ENCODE results near the gene JPH4. TPM values are rescaled to one million over a fixed set of nuclear protein-coding genes. Genes with fewer than 3 reads are reported as not detected.
A peak's percentile ranks its signal among the peaks of the same experiment; 100 is the strongest.

JPH4 gene
- total RNA-seq, 1 donor from 2014 or later: 0.19 TPM

DNA sequence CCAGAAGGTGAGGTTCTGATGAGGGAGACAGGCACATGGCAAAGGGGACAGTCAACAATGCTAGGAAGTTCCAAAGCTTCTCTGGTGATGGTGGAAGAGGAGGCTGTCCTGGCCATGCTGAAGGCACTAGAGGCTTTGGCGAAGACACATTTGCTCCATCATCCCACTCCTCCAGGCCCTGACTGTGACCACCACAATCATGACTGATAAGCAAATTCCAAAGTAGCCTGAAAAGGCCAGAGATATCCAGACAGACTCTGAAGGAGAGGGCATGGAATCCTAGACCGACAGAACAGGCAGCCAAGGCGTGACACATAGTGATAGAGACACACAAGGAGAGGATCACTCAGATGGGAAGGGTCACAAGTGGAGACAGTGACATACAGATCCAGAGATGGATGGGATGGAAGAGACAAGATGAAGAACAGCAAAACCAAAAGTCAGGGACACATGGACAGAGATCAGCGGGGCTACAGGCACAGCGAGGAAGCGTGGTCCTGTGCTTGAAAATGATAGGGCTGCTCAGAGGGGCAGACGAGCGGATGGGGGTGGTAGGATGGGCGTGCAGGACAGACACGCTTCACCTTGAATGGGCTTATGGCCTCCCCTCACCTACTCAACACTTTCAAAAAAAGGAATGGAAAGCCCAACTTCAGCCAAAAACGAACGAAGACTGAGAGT, 28.3 kb downstream of the JPH4 start:
- H3K27me3 ChIP-seq (ENCODE audit: low read depth): peaks cover 7% of the 10 kb centered on the region
- no peaks in the 10 kb centered on the region for H3K36me3 ChIP-seq
- DNase-seq: no peak
- H3K9me3 ChIP-seq (replicated peaks): no peaks in the 10 kb centered on the region
- intact Hi-C loops (cut with micrococcal nuclease): no loop called here
- no peak for TF ChIP-seq CTCF (IDR thresholded peaks at IDR 0.05; ENCODE audit: borderline replicate concordance)
- H3K27ac ChIP-seq (replicated peaks): no peak overlapping the region
- peaks cover 35% of the 10 kb centered on the region for H3K4me1 ChIP-seq
- peak overlapping the region; percentile 77 for H3K4me3 ChIP-seq

DNA sequence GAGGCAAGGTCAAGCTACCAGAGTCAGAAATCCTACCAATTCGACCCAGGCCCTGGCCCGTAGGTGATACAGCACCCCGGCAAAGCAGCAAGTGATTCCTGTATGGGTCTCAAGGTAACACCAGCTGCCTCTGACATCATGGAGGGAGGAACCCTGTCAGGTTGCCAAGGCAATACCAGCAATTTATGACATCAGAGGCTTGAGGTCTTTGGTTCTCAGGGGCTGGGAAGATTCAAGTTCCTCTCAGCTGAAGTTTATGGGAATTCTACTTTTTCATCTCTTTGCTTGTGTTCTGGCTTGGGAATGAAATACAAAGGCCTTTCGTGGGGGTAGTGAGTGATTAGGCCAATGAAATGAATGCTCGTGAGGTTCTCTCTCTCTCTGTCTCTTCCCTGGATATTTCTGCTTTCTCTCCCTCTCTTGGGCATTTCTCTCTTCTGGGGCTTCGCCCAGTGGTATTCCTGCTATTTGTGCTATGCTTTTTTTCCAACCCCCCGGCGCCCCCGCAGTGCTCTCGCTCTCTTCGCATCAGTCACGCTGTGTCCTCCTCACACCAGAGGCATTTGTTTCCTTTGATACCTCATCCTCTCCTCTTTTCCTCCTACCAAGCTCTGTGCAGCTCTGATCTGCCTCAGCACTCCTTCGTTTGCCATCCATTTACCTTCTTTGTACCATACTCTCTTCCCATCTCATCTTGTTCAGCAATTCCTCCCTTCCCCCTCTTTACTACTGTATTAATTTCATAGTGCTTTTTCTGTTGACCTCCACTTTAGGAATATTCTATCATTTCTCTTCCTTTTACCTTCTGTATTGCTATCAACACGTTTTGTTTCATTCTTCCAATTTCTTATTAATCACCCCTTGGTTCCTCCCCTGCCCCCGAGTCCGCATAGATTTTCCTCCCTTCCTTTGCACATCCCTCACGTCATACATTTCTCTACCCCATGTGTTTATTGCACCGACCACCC, 30.0 kb downstream of the JPH4 start:
- Histone ChIP-seq H3K36me3 (no peaks in the 10 kb centered on the region), H3K4me1 (peaks cover 37% of the 10 kb centered on the region), H3K9me3 (replicated peaks) (no peaks in the 10 kb centered on the region), H3K27me3 (ENCODE audit: low read depth) (peaks cover 7% of the 10 kb centered on the region), H3K4me3 (no peak overlapping the region), H3K27ac (replicated peaks) (no peak overlapping the region)
- intact Hi-C loops (cut with micrococcal nuclease): no loop called here
- TF ChIP-seq CTCF (IDR thresholded peaks at IDR 0.05; ENCODE audit: borderline replicate concordance): no peak
- DNase-seq: no peak

GRCh38 chr14:23547924-23548323, 30.7 kb downstream of the JPH4 start:
- no peak overlapping the region for H3K4me3 ChIP-seq
- H3K4me1 ChIP-seq: peaks cover 37% of the 10 kb centered on the region
- no peaks in the 10 kb centered on the region for H3K36me3 ChIP-seq
- intact Hi-C loops (cut with micrococcal nuclease): no loop called here
- H3K27ac ChIP-seq (replicated peaks): no peak overlapping the region
- peaks cover 7% of the 10 kb centered on the region for H3K27me3 ChIP-seq (ENCODE audit: low read depth)
- no peak for TF ChIP-seq CTCF (IDR thresholded peaks at IDR 0.05; ENCODE audit: borderline replicate concordance)
- DNase-seq: no peak
- H3K9me3 ChIP-seq (replicated peaks): no peaks in the 10 kb centered on the region

DNA sequence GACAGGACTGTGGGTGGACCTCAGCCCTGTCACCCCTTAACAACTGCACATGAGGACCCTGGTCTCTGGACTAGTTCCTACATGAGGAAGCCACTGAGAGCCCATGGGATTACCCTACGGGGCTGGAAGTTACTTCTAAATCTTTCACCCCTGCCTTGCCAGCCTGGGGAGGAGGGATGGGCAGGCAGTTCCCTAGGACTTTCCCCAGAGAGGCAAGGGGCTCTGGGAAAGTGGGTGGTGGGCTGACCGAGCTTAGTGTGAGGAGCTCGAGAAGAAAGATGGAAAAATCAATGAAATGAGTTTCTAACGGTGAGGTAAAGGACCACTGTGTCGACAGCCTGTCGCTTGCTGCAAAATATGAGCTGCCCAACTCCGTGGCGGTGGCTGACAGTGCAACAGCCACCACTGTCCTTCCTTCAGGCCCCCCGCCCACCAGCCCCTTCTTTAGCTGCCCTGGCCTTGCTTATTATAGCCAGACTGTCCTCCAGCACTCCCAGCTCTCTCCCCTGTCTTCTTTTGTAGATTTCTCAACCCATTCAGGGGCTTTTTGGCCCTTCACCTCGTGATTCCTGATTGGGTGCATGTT, 32.0 kb downstream of the JPH4 start:
- no peak for DNase-seq
- Histone ChIP-seq H3K36me3 (no peaks in the 10 kb centered on the region), H3K9me3 (replicated peaks) (no peaks in the 10 kb centered on the region), H3K4me1 (peaks cover 31% of the 10 kb centered on the region), H3K27me3 (ENCODE audit: low read depth) (peaks cover 7% of the 10 kb centered on the region), H3K27ac (replicated peaks) (peak overlapping the region; percentile 73), H3K4me3 (no peak overlapping the region)
- intact Hi-C loops (cut with micrococcal nuclease): no loop called here
- TF ChIP-seq CTCF (IDR thresholded peaks at IDR 0.05; ENCODE audit: borderline replicate concordance): no peak

GRCh38 chr14:23545740-23546365, 32.7 kb downstream of the JPH4 start:
- Histone ChIP-seq H3K9me3 (replicated peaks) (no peaks in the 10 kb centered on the region), H3K36me3 (no peaks in the 10 kb centered on the region), H3K4me1 (peaks cover 25% of the 10 kb centered on the region), H3K4me3 (no peak overlapping the region), H3K27ac (replicated peaks) (peak overlapping the region; percentile 73), H3K27me3 (ENCODE audit: low read depth) (peaks cover 7% of the 10 kb centered on the region)
- DNase-seq: no peak
- no peak for TF ChIP-seq CTCF (IDR thresholded peaks at IDR 0.05; ENCODE audit: borderline replicate concordance)
- intact Hi-C loops (cut with micrococcal nuclease): no loop called here
